A549 (cell line): ENCODE results near the gene TSHZ2. TPM values are rescaled to one million over a fixed set of nuclear protein-coding genes. Genes with fewer than 3 reads are reported as not detected.

Experiments used
- ATAC-seq, 2 experiments: fragments of 200-7000 bp in 1 of 2; fragments of >200 bp in 1 of 2; cut with Nextera tagmentation in 1 of 2; cut with Tn5 transposase in 1 of 2; 3 replicates each; pipeline versions ENCODE4 v1.8.0 to v1.9.1; 2018 to 2020; ENCODE audit warnings: mild to moderate bottlenecking in 1 of 2, moderate library complexity in 1 of 2
- CTCF ChIA-PET: fragments of 300-600 bp; sonication (Branson Sonifier 250); formaldehyde crosslinking; extraction: SDS; loops from one replicate; lab custom pipeline; 2021; ENCODE audit warnings: antibody characterized with exemption, inconsistent platforms; lab: Yijun Ruan, JAX
- POLR2A ChIA-PET: fragments of 350-600 bp; formaldehyde crosslinking; extraction: SDS; loops from one replicate; lab custom pipeline; 2021; ENCODE audit warnings: antibody characterized with exemption, inconsistent platforms; lab: Yijun Ruan, JAX
- DNase-seq, 2 experiments: peaks; one replicate each; pipeline versions ENCODE4 v3.0.0 to v3.0.0-alpha.2; 2011 to 2016; ENCODE audit warnings: low read depth in 1 of 2, low spot score in 1 of 2
- FAIRE-seq: peaks from 2 replicates; lab custom pipeline; 2011; peaks lifted over from hg19 to GRCh38; lab: Jason Lieb, UNC
- H3K27ac ChIP-seq, 2 experiments: fragments of >200 bp; sonication (Bioruptor Twin); formaldehyde crosslinking; 3 replicates each; pipeline ENCODE4 v1.5.1; 2016 to 2017
- H3K4me1 ChIP-seq: fragments of >200 bp; sonication (Bioruptor Twin); formaldehyde crosslinking; 3 replicates; pipeline ENCODE4 v1.6.1; 2016
- H3K4me2 ChIP-seq: fragments of >200 bp; sonication (Bioruptor Twin); formaldehyde crosslinking; 3 replicates; pipeline ENCODE4 v1.6.1; 2016
- H3K4me3 ChIP-seq: fragments of >200 bp; sonication (Bioruptor Twin); formaldehyde crosslinking; 3 replicates; pipeline ENCODE4 v1.5.1; 2016
- H3K9me3 ChIP-seq: fragments of >200 bp; sonication (Bioruptor Twin); formaldehyde crosslinking; 3 replicates; pipeline ENCODE4 v1.6.1; 2016
- ATOH8 ChIP-seq: fragments of 250-450 bp; sonication (Bioruptor Pico); IDR thresholded peaks from 2 replicates; pipeline ENCODE4 v1.5.0; 2020; ENCODE audit warnings: low read depth, mild to moderate bottlenecking, moderate library complexity
- CBX8 ChIP-seq: fragments of 200-600 bp; sonication (generic); IDR thresholded peaks from 2 replicates; pipeline ENCODE4 v1.6.1; 2016
- CHD2 ChIP-seq: fragments of 150-350 bp; IDR thresholded peaks from 2 replicates; pipeline ENCODE4 v1.6.1; 2014; ENCODE audit warnings: low read length; ENCODE audit not compliant: partially characterized antibody
- EHMT2 ChIP-seq: fragments of 200-600 bp; sonication (generic); IDR thresholded peaks from 2 replicates; pipeline ENCODE4 v1.6.1; 2016; ENCODE audit warnings: antibody characterized with exemption, low read depth, mild to moderate bottlenecking, moderate library complexity
- FOSB ChIP-seq: fragments of 250-450 bp; sonication (Bioruptor Pico); IDR thresholded peaks from 2 replicates; pipeline ENCODE4 v1.5.0; 2020; ENCODE audit warnings: mild to moderate bottlenecking, moderate library complexity
- GATA3 ChIP-seq: IDR thresholded peaks from 2 replicates; pipeline ENCODE4 v1.6.1; 2012; ENCODE audit warnings: borderline replicate concordance
- HDAC2 ChIP-seq: fragments of 200-600 bp; sonication (generic); IDR thresholded peaks from 2 replicates; pipeline ENCODE4 v1.6.1; 2016
- HOXA7 ChIP-seq: fragments of 250-450 bp; sonication (Bioruptor Pico); IDR thresholded peaks from 2 replicates; pipeline ENCODE4 v1.5.0; 2020; ENCODE audit warnings: mild to moderate bottlenecking, moderate library complexity
- HOXB5 ChIP-seq: fragments of 250-450 bp; sonication (Bioruptor Pico); IDR thresholded peaks from 2 replicates; pipeline ENCODE4 v1.5.0; 2020; ENCODE audit warnings: mild to moderate bottlenecking, moderate library complexity
- JUN ChIP-seq, 2 experiments: fragments of >200 bp; sonication (Bioruptor Twin); formaldehyde crosslinking; IDR thresholded peaks; 2 replicates in 1 of 2; 3 replicates in 1 of 2; pipeline ENCODE4 v1.6.1; 2016 to 2017
- KDM5A ChIP-seq: fragments of 200-600 bp; sonication (generic); IDR thresholded peaks from 2 replicates; pipeline ENCODE4 v1.6.1; 2016; ENCODE audit warnings: antibody characterized with exemption, mild to moderate bottlenecking
- MAZ ChIP-seq: fragments of 150-350 bp; IDR thresholded peaks from 2 replicates; pipeline ENCODE4 v1.6.1; 2014; ENCODE audit warnings: antibody characterized with exemption, low read depth, low read length, borderline replicate concordance
- NPAS2 ChIP-seq: fragments of 250-450 bp; sonication (Bioruptor Pico); IDR thresholded peaks from 2 replicates; pipeline ENCODE4 v1.8.0; 2022; ENCODE audit warnings: mild to moderate bottlenecking, moderate library complexity, borderline replicate concordance
- POLR2AphosphoS2 ChIP-seq: conservative IDR thresholded peaks from 2 replicates; pipeline ENCODE4 v1.6.1; 2012; ENCODE audit warnings: low read length, improper control_type of control experiment, inconsistent platforms
- RARB ChIP-seq: fragments of 250-450 bp; sonication (Bioruptor Pico); IDR thresholded peaks from 2 replicates; pipeline ENCODE4 v1.8.0; 2021; ENCODE audit warnings: mild to moderate bottlenecking, moderate library complexity
- RCOR1 ChIP-seq: fragments of 150-350 bp; IDR thresholded peaks from 2 replicates; pipeline ENCODE4 v1.6.1; 2014; ENCODE audit warnings: antibody characterized with exemption, low read length, low read depth
- RNF2 ChIP-seq: fragments of 200-600 bp; sonication (generic); IDR thresholded peaks from 2 replicates; pipeline ENCODE4 v1.6.1; 2016; ENCODE audit warnings: low read depth, mild to moderate bottlenecking, antibody characterized with exemption, moderate library complexity, borderline replicate concordance
- WGBS: methylation state at CpG from one replicate; pipeline ENCODE4 v1.1.6; 2017; ENCODE audit errors: missing lambda C conversion rate; 5-methylcytosine and 5-hydroxymethylcytosine counted together
- polyA plus RNA-seq, 4 experiments: library from polyadenylated mRNA; depleted of rRNA in 3 of 4; stranded (reverse); fragments of >200 nt; fragmentation: RNase III in 1 of 4; extraction: RNeasy Plus Mini Kit Qiagen cat#74134 plus additional on column Dnase treatment in 1 of 4; gene quantifications; 2 replicates in 3 of 4; 3 replicates in 1 of 4; pipeline ENCODE4 v1.2.3, GENCODE V29; 2011 to 2017
- TF ChIP-seq, protein P1 (sequence below): fragments of 150-350 bp; IDR thresholded peaks from 2 replicates; pipeline ENCODE4 v1.6.1; 2014; ENCODE audit warnings: low read depth, mild to moderate bottlenecking, low read length
- TF ChIP-seq, protein P2 (sequence below): fragments of 200-600 bp; sonication (generic); IDR thresholded peaks from 2 replicates; pipeline ENCODE4 v1.6.1; 2016; ENCODE audit warnings: antibody characterized with exemption, mild to moderate bottlenecking, moderate library complexity
- TF ChIP-seq, protein P3 (sequence below): IDR thresholded peaks from 2 replicates; pipeline ENCODE4 v1.6.1; 2012

The TSHZ2 gene
- polyA plus RNA-seq, 2 of the 4 experiments (the other 2 are of a cell fraction) = not detected

GRCh38 chr20:52922436-52922835 is 49.7 kb upstream of the TSHZ2 start:
- Histone ChIP-seq H3K4me2 (no peak overlapping the region), H3K4me1 (no peaks in the 10 kb centered on the region), H3K9me3 (no peaks in the 10 kb centered on the region), H3K4me3 (no peak overlapping the region), H3K27ac (no peak overlapping the region)
- no peak for ATAC-seq
- TF ChIP-seq KDM5A = no peak
- no peak for TF ChIP-seq MAZ
- TF ChIP-seq CBX8 = no peak
- TF ChIP-seq, protein P1, sequence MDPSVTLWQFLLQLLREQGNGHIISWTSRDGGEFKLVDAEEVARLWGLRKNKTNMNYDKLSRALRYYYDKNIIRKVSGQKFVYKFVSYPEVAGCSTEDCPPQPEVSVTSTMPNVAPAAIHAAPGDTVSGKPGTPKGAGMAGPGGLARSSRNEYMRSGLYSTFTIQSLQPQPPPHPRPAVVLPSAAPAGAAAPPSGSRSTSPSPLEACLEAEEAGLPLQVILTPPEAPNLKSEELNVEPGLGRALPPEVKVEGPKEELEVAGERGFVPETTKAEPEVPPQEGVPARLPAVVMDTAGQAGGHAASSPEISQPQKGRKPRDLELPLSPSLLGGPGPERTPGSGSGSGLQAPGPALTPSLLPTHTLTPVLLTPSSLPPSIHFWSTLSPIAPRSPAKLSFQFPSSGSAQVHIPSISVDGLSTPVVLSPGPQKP = no peak
- TF ChIP-seq POLR2AphosphoS2 = no peak
- TF ChIP-seq ATOH8 (CRISPR knock-in tag) = no peak
- no peak for TF ChIP-seq GATA3
- TF ChIP-seq RCOR1 = no peak
- TF ChIP-seq, protein P2, sequence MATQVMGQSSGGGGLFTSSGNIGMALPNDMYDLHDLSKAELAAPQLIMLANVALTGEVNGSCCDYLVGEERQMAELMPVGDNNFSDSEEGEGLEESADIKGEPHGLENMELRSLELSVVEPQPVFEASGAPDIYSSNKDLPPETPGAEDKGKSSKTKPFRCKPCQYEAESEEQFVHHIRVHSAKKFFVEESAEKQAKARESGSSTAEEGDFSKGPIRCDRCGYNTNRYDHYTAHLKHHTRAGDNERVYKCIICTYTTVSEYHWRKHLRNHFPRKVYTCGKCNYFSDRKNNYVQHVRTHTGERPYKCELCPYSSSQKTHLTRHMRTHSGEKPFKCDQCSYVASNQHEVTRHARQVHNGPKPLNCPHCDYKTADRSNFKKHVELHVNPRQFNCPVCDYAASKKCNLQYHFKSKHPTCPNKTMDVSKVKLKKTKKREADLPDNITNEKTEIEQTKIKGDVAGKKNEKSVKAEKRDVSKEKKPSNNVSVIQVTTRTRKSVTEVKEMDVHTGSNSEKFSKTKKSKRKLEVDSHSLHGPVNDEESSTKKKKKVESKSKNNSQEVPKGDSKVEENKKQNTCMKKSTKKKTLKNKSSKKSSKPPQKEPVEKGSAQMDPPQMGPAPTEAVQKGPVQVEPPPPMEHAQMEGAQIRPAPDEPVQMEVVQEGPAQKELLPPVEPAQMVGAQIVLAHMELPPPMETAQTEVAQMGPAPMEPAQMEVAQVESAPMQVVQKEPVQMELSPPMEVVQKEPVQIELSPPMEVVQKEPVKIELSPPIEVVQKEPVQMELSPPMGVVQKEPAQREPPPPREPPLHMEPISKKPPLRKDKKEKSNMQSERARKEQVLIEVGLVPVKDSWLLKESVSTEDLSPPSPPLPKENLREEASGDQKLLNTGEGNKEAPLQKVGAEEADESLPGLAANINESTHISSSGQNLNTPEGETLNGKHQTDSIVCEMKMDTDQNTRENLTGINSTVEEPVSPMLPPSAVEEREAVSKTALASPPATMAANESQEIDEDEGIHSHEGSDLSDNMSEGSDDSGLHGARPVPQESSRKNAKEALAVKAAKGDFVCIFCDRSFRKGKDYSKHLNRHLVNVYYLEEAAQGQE = no peak
- no peak for TF ChIP-seq HDAC2
- no peak for TF ChIP-seq EHMT2
- ChIA-PET CTCF (no interaction called here), POLR2A (no interaction called here)
- no peak for FAIRE-seq
- WGBS = 7% methylated on average over 2 of the region's 2 CpGs
- no peak for DNase-seq

DNA sequence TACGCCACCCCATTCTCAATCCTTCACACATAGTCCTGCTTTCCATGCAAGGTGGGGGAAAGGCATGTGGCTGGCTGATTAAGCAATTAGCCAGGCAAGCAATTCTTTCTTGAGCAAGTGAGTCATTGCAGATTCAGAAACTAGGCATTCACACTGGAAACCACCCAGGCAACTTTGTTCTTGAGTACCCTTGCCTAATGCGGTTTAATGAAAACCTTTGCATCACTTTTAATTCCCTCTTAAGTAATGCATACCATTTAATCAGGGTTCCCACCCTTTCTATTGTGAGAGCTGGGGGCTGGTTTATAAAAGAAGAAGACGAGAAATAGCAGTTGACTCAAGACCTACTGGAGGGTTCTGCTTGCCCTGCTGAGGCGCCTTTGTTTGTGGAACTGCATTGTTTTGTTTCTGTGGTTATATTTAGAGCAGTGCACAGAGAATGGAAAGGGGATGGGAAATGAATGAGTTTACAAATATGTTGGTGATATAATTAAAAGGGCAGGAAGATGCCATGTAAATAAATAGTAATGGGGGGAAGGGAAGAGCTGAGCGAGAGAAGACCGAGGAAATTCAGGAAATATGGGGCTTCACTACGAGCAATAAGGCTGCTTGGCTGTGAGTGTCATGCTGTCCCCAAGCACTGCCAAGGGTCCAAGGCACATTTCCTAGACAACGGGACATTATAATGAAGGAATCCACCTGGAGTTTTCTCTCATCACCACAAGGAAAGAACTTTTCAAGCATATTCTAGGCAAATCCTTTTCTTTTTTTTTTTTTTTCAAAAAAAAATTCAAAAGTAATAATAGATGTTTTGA is 48.8 kb upstream of the TSHZ2 start:
- 9% methylated on average over 8 of the region's 8 CpGs for WGBS
- Histone ChIP-seq H3K4me3 (no peak overlapping the region), H3K27ac (no peak overlapping the region), H3K4me2 (no peak overlapping the region), H3K4me1 (no peaks in the 10 kb centered on the region), H3K9me3 (no peaks in the 10 kb centered on the region)
- POLR2A ChIA-PET = no interaction called here
- TF ChIP-seq, protein P3, sequence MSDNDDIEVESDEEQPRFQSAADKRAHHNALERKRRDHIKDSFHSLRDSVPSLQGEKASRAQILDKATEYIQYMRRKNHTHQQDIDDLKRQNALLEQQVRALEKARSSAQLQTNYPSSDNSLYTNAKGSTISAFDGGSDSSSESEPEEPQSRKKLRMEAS = no peak
- TF ChIP-seq NPAS2 = no peak
- no peak for TF ChIP-seq HOXB5 (CRISPR knock-in tag)
- TF ChIP-seq JUN (IDR thresholded peaks at IDR 0.05) = no peak
- TF ChIP-seq ATOH8 (CRISPR knock-in tag) = no peak
- TF ChIP-seq CHD2 = no peak
- no peak for TF ChIP-seq RNF2
- TF ChIP-seq FOSB (CRISPR knock-in tag) = no peak
- TF ChIP-seq RARB (CRISPR knock-in tag) = no peak
- TF ChIP-seq HOXA7 (CRISPR knock-in tag) = no peak
- TF ChIP-seq HDAC2 = no peak
- no peak for TF ChIP-seq RCOR1
- FAIRE-seq (no peak), ATAC-seq (no peak), DNase-seq (no peak)
- CTCF ChIA-PET = interaction anchor here (1.0 kb wide), 1 partner anchor 1757 kb away, joined by 4 read pairs; no protein-coding TSS in a partner anchor
